Measurements from ENCODE around the gene C5orf58. TPM values are rescaled to one million over a fixed set of nuclear protein-coding genes. Genes with fewer than 3 reads are reported as not detected.
A peak's percentile ranks its signal among the peaks of the same experiment; 100 is the strongest.

The C5orf58 gene
- total and polyA plus RNA-seq, 9 donors: 0.36 TPM; not detected in 8

- DNase-seq: no peak
- intact Hi-C loops (cut with DNase I): no loop called here
- TF ChIP-seq EP300 (IDR thresholded peaks at IDR 0.05) (no peak), POLR2A (IDR thresholded peaks at IDR 0.05) (no peak)
- TF ChIP-seq, protein P1, sequence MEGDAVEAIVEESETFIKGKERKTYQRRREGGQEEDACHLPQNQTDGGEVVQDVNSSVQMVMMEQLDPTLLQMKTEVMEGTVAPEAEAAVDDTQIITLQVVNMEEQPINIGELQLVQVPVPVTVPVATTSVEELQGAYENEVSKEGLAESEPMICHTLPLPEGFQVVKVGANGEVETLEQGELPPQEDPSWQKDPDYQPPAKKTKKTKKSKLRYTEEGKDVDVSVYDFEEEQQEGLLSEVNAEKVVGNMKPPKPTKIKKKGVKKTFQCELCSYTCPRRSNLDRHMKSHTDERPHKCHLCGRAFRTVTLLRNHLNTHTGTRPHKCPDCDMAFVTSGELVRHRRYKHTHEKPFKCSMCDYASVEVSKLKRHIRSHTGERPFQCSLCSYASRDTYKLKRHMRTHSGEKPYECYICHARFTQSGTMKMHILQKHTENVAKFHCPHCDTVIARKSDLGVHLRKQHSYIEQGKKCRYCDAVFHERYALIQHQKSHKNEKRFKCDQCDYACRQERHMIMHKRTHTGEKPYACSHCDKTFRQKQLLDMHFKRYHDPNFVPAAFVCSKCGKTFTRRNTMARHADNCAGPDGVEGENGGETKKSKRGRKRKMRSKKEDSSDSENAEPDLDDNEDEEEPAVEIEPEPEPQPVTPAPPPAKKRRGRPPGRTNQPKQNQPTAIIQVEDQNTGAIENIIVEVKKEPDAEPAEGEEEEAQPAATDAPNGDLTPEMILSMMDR (IDR thresholded peaks at IDR 0.05): no peak
- H3K9me3 ChIP-seq: no peaks in the 10 kb centered on the region
- WGBS, 3 donors: 51 to 60% (median 55%) methylated on average over 3 of the region's 3 CpGs
- no peaks in the 10 kb centered on the region for H3K36me3 ChIP-seq
- H3K27ac ChIP-seq: no peak overlapping the region
- peaks cover 9% of the 10 kb centered on the region for H3K4me1 ChIP-seq (ENCODE audit: insufficient read depth)
- H3K27me3 ChIP-seq: no peaks in the 10 kb centered on the region
- H3K4me3 ChIP-seq: no peak overlapping the region
These were observed 55.8 kb downstream of the C5orf58 start for GRCh38 chr5:170288551-170288950.

- Histone ChIP-seq H3K27me3 (no peaks in the 10 kb centered on the region), H3K9me3 (no peaks in the 10 kb centered on the region), H3K27ac (no peak overlapping the region), H3K4me3 (no peak overlapping the region), H3K36me3 (no peaks in the 10 kb centered on the region), H3K4me1 (ENCODE audit: insufficient read depth) (peaks cover 9% of the 10 kb centered on the region)
- DNase-seq: no peak
- no peak for TF ChIP-seq EP300 (IDR thresholded peaks at IDR 0.05)
- 50 to 72% (median 51%) methylated on average over 3 of the region's 3 CpGs for WGBS, 3 donors
- intact Hi-C loops (cut with DNase I): no loop called here
These were observed 56.3 kb downstream of the C5orf58 start for GRCh38 chr5:170289121-170289520.

DNA sequence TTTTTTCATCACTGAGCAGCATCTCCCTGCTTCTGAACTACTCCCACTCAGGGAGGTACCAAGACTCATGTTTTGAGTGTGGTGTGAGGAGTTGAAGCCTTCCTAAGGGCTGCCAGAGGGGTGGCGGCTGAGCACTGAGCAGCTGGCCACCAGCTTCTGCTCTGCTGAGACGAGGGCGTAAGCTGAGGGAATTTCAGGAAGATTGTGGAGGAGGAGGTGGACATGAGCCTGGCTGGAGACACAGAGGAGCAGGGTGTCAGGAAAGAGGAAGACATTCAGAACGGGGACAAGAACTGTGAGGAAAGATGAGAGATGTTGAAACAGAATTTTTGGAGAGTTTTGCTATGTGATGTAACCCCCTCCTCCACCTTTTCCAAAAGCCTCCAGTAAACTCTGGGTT lies 57.0 kb downstream of the C5orf58 start:
- TF ChIP-seq POLR2A (IDR thresholded peaks at IDR 0.05) (no peak), EP300 (IDR thresholded peaks at IDR 0.05) (no peak)
- TF ChIP-seq, protein P1 (IDR thresholded peaks at IDR 0.05): no peak
- intact Hi-C loops (cut with DNase I): no loop called here
- H3K4me3 ChIP-seq: no peak overlapping the region
- DNase-seq: peak in 1 of 5 donors; percentile 57
- peaks cover 9% of the 10 kb centered on the region for H3K4me1 ChIP-seq (ENCODE audit: insufficient read depth)
- 10 to 15% (median 15%) methylated on average over 4 of the region's 4 CpGs for WGBS, 3 donors
- H3K27ac ChIP-seq: no peak overlapping the region
- H3K36me3 ChIP-seq: no peaks in the 10 kb centered on the region
- no peaks in the 10 kb centered on the region for H3K27me3 ChIP-seq
- H3K9me3 ChIP-seq: no peaks in the 10 kb centered on the region

DNA sequence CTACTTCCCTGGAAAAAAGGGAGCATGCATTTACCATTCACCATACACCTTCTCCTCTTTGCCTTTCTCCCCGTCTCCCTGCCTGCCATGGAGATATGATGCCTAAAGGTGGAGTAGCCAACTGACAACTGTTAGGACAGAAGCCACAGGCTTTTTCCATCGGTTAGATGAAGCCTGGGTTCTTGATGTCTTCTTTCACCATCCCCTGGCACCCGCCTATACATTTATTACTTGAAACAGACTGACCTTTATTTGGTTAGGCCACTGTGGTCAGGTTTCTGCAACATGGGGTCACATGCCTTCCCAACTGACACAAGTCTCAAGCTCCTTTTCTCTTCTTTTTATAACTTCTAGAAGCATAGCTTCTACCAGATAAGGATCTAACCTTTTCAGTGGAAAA lies 57.7 kb downstream of the C5orf58 start:
- WGBS, 3 donors: 85 to 94% (median 94%) methylated on average over 3 of the region's 3 CpGs
- Histone ChIP-seq H3K36me3 (no peaks in the 10 kb centered on the region), H3K9me3 (no peaks in the 10 kb centered on the region), H3K27me3 (no peaks in the 10 kb centered on the region), H3K4me3 (no peak overlapping the region), H3K4me1 (ENCODE audit: insufficient read depth) (peaks cover 9% of the 10 kb centered on the region), H3K27ac (no peak overlapping the region)
- intact Hi-C loops (cut with DNase I): no loop called here
- TF ChIP-seq, protein P1 (IDR thresholded peaks at IDR 0.05): no peak
- TF ChIP-seq POLR2A (IDR thresholded peaks at IDR 0.05) (no peak), EP300 (IDR thresholded peaks at IDR 0.05) (no peak)
- no peak for DNase-seq

DNA sequence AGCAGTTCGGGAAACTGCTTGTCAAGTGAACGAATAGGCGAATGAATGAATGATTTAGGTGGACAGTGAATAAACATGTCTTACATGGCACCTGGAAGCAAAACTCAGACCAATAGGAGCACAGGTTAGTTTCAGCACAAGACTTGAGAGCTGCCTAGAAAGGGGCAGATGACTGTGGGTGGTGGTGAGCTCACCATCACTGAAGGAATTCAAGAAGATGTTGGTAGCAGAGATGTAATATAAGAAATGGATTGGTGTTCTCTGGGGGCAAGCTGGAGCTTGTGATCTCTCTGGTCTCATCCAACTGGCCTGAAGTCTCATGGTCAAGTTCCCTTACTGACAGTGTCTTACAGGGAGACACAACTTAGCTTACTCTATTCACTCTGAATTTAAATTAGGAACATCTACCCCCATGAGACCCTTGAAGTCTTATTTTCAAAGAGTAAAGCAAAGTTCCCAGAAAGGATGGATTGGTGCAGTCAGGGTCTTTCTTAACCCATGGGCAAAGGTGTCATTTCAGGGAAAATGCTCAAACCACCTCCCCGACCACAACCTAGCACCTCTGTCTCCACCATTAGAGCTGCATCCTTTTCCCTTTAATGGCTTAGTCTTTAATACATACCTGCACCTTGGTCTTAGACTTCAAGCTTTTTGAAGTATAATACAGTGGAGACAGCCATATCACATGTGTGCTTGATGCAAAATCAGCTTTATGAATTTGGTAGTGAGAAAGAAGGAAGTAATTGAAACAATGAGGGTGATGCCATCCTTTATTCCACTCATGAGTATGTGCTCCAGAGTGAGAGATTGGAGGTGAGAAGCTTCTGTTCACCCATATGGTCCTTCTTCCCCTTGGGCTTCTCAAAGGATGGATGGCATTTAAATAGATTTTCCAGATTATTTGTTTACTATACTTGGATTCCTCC lies 59.7 kb downstream of the C5orf58 start:
- 96 to 97% (median 97%) methylated on average over 4 of the region's 4 CpGs for WGBS, 3 donors
- Histone ChIP-seq H3K4me1 (ENCODE audit: insufficient read depth) (peaks cover 9% of the 10 kb centered on the region), H3K4me3 (no peak overlapping the region), H3K27me3 (no peaks in the 10 kb centered on the region), H3K36me3 (no peaks in the 10 kb centered on the region), H3K9me3 (no peaks in the 10 kb centered on the region), H3K27ac (no peak overlapping the region)
- intact Hi-C loops (cut with DNase I): no loop called here
- TF ChIP-seq, protein P1 (IDR thresholded peaks at IDR 0.05): no peak
- TF ChIP-seq POLR2A (IDR thresholded peaks at IDR 0.05): no peak
- no peak for TF ChIP-seq EP300 (IDR thresholded peaks at IDR 0.05)
- no peak for DNase-seq
